ENCODE results near the gene BCKDHA.

Gene BCKDHA

GRCh38 chr19:41426116-41426841, 28.7 kb downstream of the BCKDHA start:
- Histone ChIP-seq H3K27ac (replicated peaks) (peak overlapping the region; percentile 86), H3K27me3 (ENCODE audit: insufficient read depth, poor library complexity, severe bottlenecking) (no peaks in the 10 kb centered on the region), H3K4me3 (replicated peaks; ENCODE audit: insufficient read depth, low read length) (peak overlapping the region; percentile 76)
- DNase-seq (ENCODE audit: low read depth in 1 of 2, low spot score in 1 of 2) = no peak
- TF ChIP-seq SPI1 (IDR thresholded peaks at IDR 0.05; ENCODE audit: borderline replicate concordance, low read depth) (no peak), POLR2AphosphoS5 (IDR thresholded peaks at IDR 0.05; ENCODE audit: low read depth) (peak; percentile 21)

GRCh38 chr19:41426952-41427646, 29.5 kb downstream of the BCKDHA start, which contains the start of gene B3GNT8:
TSS of gene B3GNT8 (minus strand) at chr19:41427374. CDS start at chr19:41426778, 596 bp downstream.
- peak; percentile 89 to 92 for DNase-seq (ENCODE audit: low read depth in 1 of 2, low spot score in 1 of 2)
- Histone ChIP-seq H3K27ac (replicated peaks) (peak within 1 kb of the TSS; percentile 86), H3K27me3 (ENCODE audit: insufficient read depth, poor library complexity, severe bottlenecking) (no peaks in the 10 kb centered on the region), H3K4me3 (replicated peaks; ENCODE audit: insufficient read depth, low read length) (peak within 1 kb of the TSS; percentile 76)
- TF ChIP-seq GABPA (IDR thresholded peaks at IDR 0.05; ENCODE audit: low read depth) (no peak), POLR2AphosphoS5 (IDR thresholded peaks at IDR 0.05; ENCODE audit: low read depth) (peak; percentile 35; the same call in 1 of the 2 replicates)

DNA sequence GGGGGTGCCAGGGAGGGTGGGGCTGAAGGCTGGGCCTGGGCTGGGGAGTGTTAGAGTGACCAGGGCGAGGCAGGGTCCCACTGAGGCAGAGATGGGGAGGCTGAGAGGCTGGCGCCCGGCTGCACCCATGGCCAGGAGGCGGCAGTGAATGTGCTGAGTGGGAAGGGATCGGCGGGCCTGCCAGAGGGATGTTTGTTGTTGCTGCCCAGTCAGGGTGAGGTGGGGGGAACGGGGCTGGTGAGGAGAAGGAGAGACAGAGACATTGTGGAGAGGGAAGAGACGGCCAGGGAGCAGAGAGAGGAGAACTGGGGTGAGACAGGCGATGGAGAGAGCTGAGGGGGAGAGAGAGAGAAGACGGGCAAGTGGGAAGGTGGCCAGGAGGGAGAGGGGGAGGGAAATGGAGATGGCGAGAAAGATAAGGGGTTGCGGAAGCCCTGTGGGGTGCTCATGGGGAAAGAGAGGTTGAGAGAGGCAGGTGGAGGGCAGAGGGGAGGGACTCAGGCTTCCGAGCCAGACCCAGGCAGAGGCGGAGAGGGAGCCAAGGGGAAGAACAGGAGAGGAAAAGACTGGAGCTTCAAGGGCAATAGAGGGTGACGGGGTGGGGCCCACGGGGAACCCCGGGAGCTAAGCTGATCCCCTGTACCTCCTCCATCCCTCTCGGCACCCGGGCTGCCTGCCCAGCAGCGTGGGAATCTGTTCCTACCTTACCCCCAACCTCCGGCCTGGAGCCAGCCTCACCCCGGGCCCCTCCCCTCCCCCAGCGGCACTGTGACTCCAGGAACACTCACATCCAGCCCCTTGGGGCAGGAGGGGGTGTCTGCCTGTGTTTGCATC, 30.2 kb downstream of the BCKDHA start:
- Histone ChIP-seq H3K4me3 (replicated peaks; ENCODE audit: insufficient read depth, low read length) (peak overlapping the region; percentile 76), H3K27me3 (ENCODE audit: insufficient read depth, poor library complexity, severe bottlenecking) (no peaks in the 10 kb centered on the region), H3K27ac (replicated peaks) (peak overlapping the region; percentile 86)
- TF ChIP-seq SPI1 (IDR thresholded peaks at IDR 0.05; ENCODE audit: borderline replicate concordance, low read depth) (peak; percentile 26; the same call in 1 of the 2 replicates), POLR2AphosphoS5 (IDR thresholded peaks at IDR 0.05; ENCODE audit: low read depth) (peak; percentile 61)
- TF ChIP-seq, protein P1, sequence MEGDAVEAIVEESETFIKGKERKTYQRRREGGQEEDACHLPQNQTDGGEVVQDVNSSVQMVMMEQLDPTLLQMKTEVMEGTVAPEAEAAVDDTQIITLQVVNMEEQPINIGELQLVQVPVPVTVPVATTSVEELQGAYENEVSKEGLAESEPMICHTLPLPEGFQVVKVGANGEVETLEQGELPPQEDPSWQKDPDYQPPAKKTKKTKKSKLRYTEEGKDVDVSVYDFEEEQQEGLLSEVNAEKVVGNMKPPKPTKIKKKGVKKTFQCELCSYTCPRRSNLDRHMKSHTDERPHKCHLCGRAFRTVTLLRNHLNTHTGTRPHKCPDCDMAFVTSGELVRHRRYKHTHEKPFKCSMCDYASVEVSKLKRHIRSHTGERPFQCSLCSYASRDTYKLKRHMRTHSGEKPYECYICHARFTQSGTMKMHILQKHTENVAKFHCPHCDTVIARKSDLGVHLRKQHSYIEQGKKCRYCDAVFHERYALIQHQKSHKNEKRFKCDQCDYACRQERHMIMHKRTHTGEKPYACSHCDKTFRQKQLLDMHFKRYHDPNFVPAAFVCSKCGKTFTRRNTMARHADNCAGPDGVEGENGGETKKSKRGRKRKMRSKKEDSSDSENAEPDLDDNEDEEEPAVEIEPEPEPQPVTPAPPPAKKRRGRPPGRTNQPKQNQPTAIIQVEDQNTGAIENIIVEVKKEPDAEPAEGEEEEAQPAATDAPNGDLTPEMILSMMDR (IDR thresholded peaks at IDR 0.05; ENCODE audit: insufficient read depth, low read length) = no peak
- DNase-seq (ENCODE audit: low read depth in 1 of 2, low spot score in 1 of 2) = peak; percentile 77 to 86

GRCh38 chr19:41428481-41428859, 30.9 kb downstream of the BCKDHA start:
- peak overlapping the region; percentile 76 for H3K4me3 ChIP-seq (replicated peaks; ENCODE audit: insufficient read depth, low read length)
- peak overlapping the region; percentile 86 for H3K27ac ChIP-seq (replicated peaks)
- TF ChIP-seq SPI1 (IDR thresholded peaks at IDR 0.05; ENCODE audit: borderline replicate concordance, low read depth) = peak; percentile 15; the same call in 1 of the 2 replicates
- TF ChIP-seq, protein P2, sequence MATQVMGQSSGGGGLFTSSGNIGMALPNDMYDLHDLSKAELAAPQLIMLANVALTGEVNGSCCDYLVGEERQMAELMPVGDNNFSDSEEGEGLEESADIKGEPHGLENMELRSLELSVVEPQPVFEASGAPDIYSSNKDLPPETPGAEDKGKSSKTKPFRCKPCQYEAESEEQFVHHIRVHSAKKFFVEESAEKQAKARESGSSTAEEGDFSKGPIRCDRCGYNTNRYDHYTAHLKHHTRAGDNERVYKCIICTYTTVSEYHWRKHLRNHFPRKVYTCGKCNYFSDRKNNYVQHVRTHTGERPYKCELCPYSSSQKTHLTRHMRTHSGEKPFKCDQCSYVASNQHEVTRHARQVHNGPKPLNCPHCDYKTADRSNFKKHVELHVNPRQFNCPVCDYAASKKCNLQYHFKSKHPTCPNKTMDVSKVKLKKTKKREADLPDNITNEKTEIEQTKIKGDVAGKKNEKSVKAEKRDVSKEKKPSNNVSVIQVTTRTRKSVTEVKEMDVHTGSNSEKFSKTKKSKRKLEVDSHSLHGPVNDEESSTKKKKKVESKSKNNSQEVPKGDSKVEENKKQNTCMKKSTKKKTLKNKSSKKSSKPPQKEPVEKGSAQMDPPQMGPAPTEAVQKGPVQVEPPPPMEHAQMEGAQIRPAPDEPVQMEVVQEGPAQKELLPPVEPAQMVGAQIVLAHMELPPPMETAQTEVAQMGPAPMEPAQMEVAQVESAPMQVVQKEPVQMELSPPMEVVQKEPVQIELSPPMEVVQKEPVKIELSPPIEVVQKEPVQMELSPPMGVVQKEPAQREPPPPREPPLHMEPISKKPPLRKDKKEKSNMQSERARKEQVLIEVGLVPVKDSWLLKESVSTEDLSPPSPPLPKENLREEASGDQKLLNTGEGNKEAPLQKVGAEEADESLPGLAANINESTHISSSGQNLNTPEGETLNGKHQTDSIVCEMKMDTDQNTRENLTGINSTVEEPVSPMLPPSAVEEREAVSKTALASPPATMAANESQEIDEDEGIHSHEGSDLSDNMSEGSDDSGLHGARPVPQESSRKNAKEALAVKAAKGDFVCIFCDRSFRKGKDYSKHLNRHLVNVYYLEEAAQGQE (IDR thresholded peaks at IDR 0.05; ENCODE audit: insufficient replicate concordance, low read depth) = no peak
- no peaks in the 10 kb centered on the region for H3K27me3 ChIP-seq (ENCODE audit: insufficient read depth, poor library complexity, severe bottlenecking)
- no peak for DNase-seq (ENCODE audit: low read depth in 1 of 2, low spot score in 1 of 2)

GRCh38 chr19:41430922-41431321, 33.3 kb downstream of the BCKDHA start:
- Histone ChIP-seq H3K27ac (replicated peaks) (peak overlapping the region; percentile 46; the same call in 1 of the 2 replicates), H3K27me3 (ENCODE audit: insufficient read depth, poor library complexity, severe bottlenecking) (no peaks in the 10 kb centered on the region), H3K4me3 (replicated peaks; ENCODE audit: insufficient read depth, low read length) (no peak overlapping the region)
- DNase-seq (ENCODE audit: low read depth in 1 of 2, low spot score in 1 of 2) = no peak
- TF ChIP-seq SPI1 (IDR thresholded peaks at IDR 0.05; ENCODE audit: borderline replicate concordance, low read depth) = no peak
- TF ChIP-seq, protein P2 (IDR thresholded peaks at IDR 0.05; ENCODE audit: insufficient replicate concordance, low read depth) = no peak
- TF ChIP-seq, protein P1 (IDR thresholded peaks at IDR 0.05; ENCODE audit: insufficient read depth, low read length) = no peak
- no peak for TF ChIP-seq POLR2AphosphoS5 (IDR thresholded peaks at IDR 0.05; ENCODE audit: low read depth)
- no peak for TF ChIP-seq GABPA (IDR thresholded peaks at IDR 0.05; ENCODE audit: low read depth)
